ENCODE measurements around the gene GOPC.

GOPC gene

GRCh38 chr6:117616391-117617209 is 14.3 kb upstream of the GOPC start:
- H3K27ac ChIP-seq (ENCODE audit: insufficient read depth, low read depth, low read length, poor library complexity, severe bottlenecking): no peak overlapping the region
- no peak overlapping the region for H3K4me3 ChIP-seq (ENCODE audit: insufficient read depth, low read depth, low read length)
- H3K36me3 ChIP-seq (ENCODE audit: control insufficient read depth, insufficient read depth, low read length): no peaks in the 10 kb centered on the region
- no peaks in the 10 kb centered on the region for H3K27me3 ChIP-seq (ENCODE audit: control insufficient read depth, insufficient read depth, low read length, poor library complexity, severe bottlenecking)
- no peaks in the 10 kb centered on the region for H3K9me3 ChIP-seq (ENCODE audit: control insufficient read depth, low read length)
- no peaks in the 10 kb centered on the region for H3K4me1 ChIP-seq (ENCODE audit: control insufficient read depth, insufficient read depth, low read length)
- WGBS, 2 experiments: 93% methylated on average over 8 of the region's 8 CpGs

- Histone ChIP-seq H3K27me3 (ENCODE audit: control insufficient read depth, insufficient read depth, low read length, poor library complexity, severe bottlenecking) (no peaks in the 10 kb centered on the region), H3K4me1 (ENCODE audit: control insufficient read depth, insufficient read depth, low read length) (no peaks in the 10 kb centered on the region), H3K4me3 (ENCODE audit: insufficient read depth, low read depth, low read length) (no peak overlapping the region), H3K36me3 (ENCODE audit: control insufficient read depth, insufficient read depth, low read length) (no peaks in the 10 kb centered on the region), H3K27ac (ENCODE audit: insufficient read depth, low read depth, low read length, poor library complexity, severe bottlenecking) (no peak overlapping the region), H3K9me3 (ENCODE audit: control insufficient read depth, low read length) (no peaks in the 10 kb centered on the region)
- 74 to 77% methylated on average over 14 of the region's 14 CpGs for WGBS, 2 experiments
Observed at GRCh38 chr6:117615750-117616390, 13.6 kb upstream of the GOPC start.

GRCh38 chr6:117613920-117614560 is 11.7 kb upstream of the GOPC start:
- no peaks in the 10 kb centered on the region for H3K4me1 ChIP-seq (ENCODE audit: control insufficient read depth, insufficient read depth, low read length)
- H3K9me3 ChIP-seq (ENCODE audit: control insufficient read depth, low read length): no peaks in the 10 kb centered on the region
- H3K4me3 ChIP-seq (ENCODE audit: insufficient read depth, low read depth, low read length): no peak overlapping the region
- 17 to 30% methylated on average over 3 to 4 of the region's 4 CpGs for WGBS, 2 experiments
- no peaks in the 10 kb centered on the region for H3K36me3 ChIP-seq (ENCODE audit: control insufficient read depth, insufficient read depth, low read length)
- no peaks in the 10 kb centered on the region for H3K27me3 ChIP-seq (ENCODE audit: control insufficient read depth, insufficient read depth, low read length, poor library complexity, severe bottlenecking)
- no peak overlapping the region for H3K27ac ChIP-seq (ENCODE audit: insufficient read depth, low read depth, low read length, poor library complexity, severe bottlenecking)

- Histone ChIP-seq H3K27me3 (ENCODE audit: control insufficient read depth, insufficient read depth, low read length, poor library complexity, severe bottlenecking) (no peaks in the 10 kb centered on the region), H3K36me3 (ENCODE audit: control insufficient read depth, insufficient read depth, low read length) (no peaks in the 10 kb centered on the region), H3K27ac (ENCODE audit: insufficient read depth, low read depth, low read length, poor library complexity, severe bottlenecking) (no peak overlapping the region), H3K9me3 (ENCODE audit: control insufficient read depth, low read length) (no peaks in the 10 kb centered on the region), H3K4me1 (ENCODE audit: control insufficient read depth, insufficient read depth, low read length) (no peaks in the 10 kb centered on the region), H3K4me3 (ENCODE audit: insufficient read depth, low read depth, low read length) (no peak overlapping the region)
- 96 to 100% methylated on average over 3 of the region's 3 CpGs for WGBS, 2 experiments
Observed at GRCh38 chr6:117607511-117607910, 5.2 kb upstream of the GOPC start.

- H3K4me1 ChIP-seq (ENCODE audit: control insufficient read depth, insufficient read depth, low read length): no peaks in the 10 kb centered on the region
- no peaks in the 10 kb centered on the region for H3K36me3 ChIP-seq (ENCODE audit: control insufficient read depth, insufficient read depth, low read length)
- H3K27me3 ChIP-seq (ENCODE audit: control insufficient read depth, insufficient read depth, low read length, poor library complexity, severe bottlenecking): no peaks in the 10 kb centered on the region
- H3K4me3 ChIP-seq (ENCODE audit: insufficient read depth, low read depth, low read length): no peak overlapping the region
- no peaks in the 10 kb centered on the region for H3K9me3 ChIP-seq (ENCODE audit: control insufficient read depth, low read length)
- H3K27ac ChIP-seq (ENCODE audit: insufficient read depth, low read depth, low read length, poor library complexity, severe bottlenecking): no peak overlapping the region
- 38 to 41% methylated on average over 7 of the region's 7 CpGs for WGBS, 2 experiments
Observed at GRCh38 chr6:117605169-117605826, 3.0 kb upstream of the GOPC start.

GRCh38 chr6:117603821-117604220 is 1.5 kb upstream of the GOPC start:
- Histone ChIP-seq H3K9me3 (ENCODE audit: control insufficient read depth, low read length) (no peaks in the 10 kb centered on the region), H3K4me3 (ENCODE audit: insufficient read depth, low read depth, low read length) (no peak overlapping the region), H3K4me1 (ENCODE audit: control insufficient read depth, insufficient read depth, low read length) (no peaks in the 10 kb centered on the region), H3K27ac (ENCODE audit: insufficient read depth, low read depth, low read length, poor library complexity, severe bottlenecking) (no peak overlapping the region), H3K36me3 (ENCODE audit: control insufficient read depth, insufficient read depth, low read length) (no peaks in the 10 kb centered on the region), H3K27me3 (ENCODE audit: control insufficient read depth, insufficient read depth, low read length, poor library complexity, severe bottlenecking) (no peaks in the 10 kb centered on the region)
- WGBS, 2 experiments: 94 to 99% methylated on average over 2 of the region's 2 CpGs

GRCh38 chr6:117602899-117603588 is 733 bp upstream of the GOPC start:
- no peak overlapping the region for H3K27ac ChIP-seq (ENCODE audit: insufficient read depth, low read depth, low read length, poor library complexity, severe bottlenecking)
- H3K27me3 ChIP-seq (ENCODE audit: control insufficient read depth, insufficient read depth, low read length, poor library complexity, severe bottlenecking): no peaks in the 10 kb centered on the region
- H3K36me3 ChIP-seq (ENCODE audit: control insufficient read depth, insufficient read depth, low read length): no peaks in the 10 kb centered on the region
- 74 to 80% methylated on average over 10 to 11 of the region's 12 CpGs for WGBS, 2 experiments
- peak overlapping the region; percentile 86 for H3K4me3 ChIP-seq (ENCODE audit: insufficient read depth, low read depth, low read length)
- H3K9me3 ChIP-seq (ENCODE audit: control insufficient read depth, low read length): no peaks in the 10 kb centered on the region
- no peaks in the 10 kb centered on the region for H3K4me1 ChIP-seq (ENCODE audit: control insufficient read depth, insufficient read depth, low read length)

- Histone ChIP-seq H3K27ac (ENCODE audit: insufficient read depth, low read depth, low read length, poor library complexity, severe bottlenecking) (no peak overlapping the region), H3K4me1 (ENCODE audit: control insufficient read depth, insufficient read depth, low read length) (no peaks in the 10 kb centered on the region), H3K4me3 (ENCODE audit: insufficient read depth, low read depth, low read length) (peak overlapping the region; percentile 86), H3K9me3 (ENCODE audit: control insufficient read depth, low read length) (peaks cover 3% of the 10 kb centered on the region), H3K27me3 (ENCODE audit: control insufficient read depth, insufficient read depth, low read length, poor library complexity, severe bottlenecking) (no peaks in the 10 kb centered on the region), H3K36me3 (ENCODE audit: control insufficient read depth, insufficient read depth, low read length) (peaks cover 8% of the 10 kb centered on the region)
- 5 to 8% methylated on average over 12 of the region's 12 CpGs for WGBS, 2 experiments
Observed at GRCh38 chr6:117601811-117602150, 530 bp downstream of the GOPC start.

- no peaks in the 10 kb centered on the region for H3K4me1 ChIP-seq (ENCODE audit: control insufficient read depth, insufficient read depth, low read length)
- H3K4me3 ChIP-seq (ENCODE audit: insufficient read depth, low read depth, low read length): no peak overlapping the region
- peaks cover 8% of the 10 kb centered on the region for H3K36me3 ChIP-seq (ENCODE audit: control insufficient read depth, insufficient read depth, low read length)
- H3K9me3 ChIP-seq (ENCODE audit: control insufficient read depth, low read length): peaks cover 3% of the 10 kb centered on the region
- H3K27me3 ChIP-seq (ENCODE audit: control insufficient read depth, insufficient read depth, low read length, poor library complexity, severe bottlenecking): no peaks in the 10 kb centered on the region
- no peak overlapping the region for H3K27ac ChIP-seq (ENCODE audit: insufficient read depth, low read depth, low read length, poor library complexity, severe bottlenecking)
- WGBS, 2 experiments: 83 to 91% methylated on average over 5 to 6 of the region's 6 CpGs
Observed at GRCh38 chr6:117600008-117600743, 2.1 kb downstream of the GOPC start.

All from ectodermal cell (in vitro differentiated cells).